ENCODE measurements around the gene IGSF8. TPM values are rescaled to one million over a fixed set of nuclear protein-coding genes. Genes with fewer than 3 reads are reported as not detected.
A peak's percentile ranks its signal among the peaks of the same experiment; 100 is the strongest.

Gene IGSF8
- total RNA-seq, 3 donors from 2014 or later = 21.0 to 35.7 (median 24.5) TPM

DNA sequence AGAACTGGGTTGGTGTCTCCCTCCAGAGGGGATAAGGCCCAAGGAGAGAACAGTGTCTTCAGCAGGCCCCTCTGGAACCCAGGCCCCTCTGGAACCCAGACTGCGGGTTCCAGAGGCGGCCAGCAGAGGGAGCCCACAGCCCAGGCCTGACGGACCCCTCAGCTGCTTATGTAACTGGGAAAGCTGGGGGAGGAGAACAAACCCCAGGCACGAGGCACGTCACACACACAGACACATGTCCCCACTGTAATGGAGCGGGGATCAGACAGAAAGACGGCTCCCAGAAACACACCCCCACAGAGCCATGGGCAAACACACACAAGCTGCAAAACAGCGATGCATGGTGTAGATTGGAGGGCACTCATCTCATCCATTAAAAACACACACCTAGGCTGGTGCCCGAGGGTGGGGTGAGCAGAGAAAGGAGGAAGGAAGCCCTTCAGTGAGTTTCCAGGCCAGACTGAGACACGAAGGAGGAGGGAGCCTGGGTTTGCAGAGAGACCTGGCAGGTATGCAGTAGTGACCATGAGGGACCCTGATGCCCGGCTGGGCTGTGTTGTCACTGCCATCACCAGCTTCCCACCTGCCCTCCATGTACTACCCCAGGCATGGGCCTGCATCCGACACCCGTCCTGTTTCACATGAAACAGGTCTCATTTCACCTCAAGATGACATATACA, 2.8 kb upstream of the IGSF8 start:
- no peaks in the 10 kb centered on the region for H3K9me3 ChIP-seq
- no peaks in the 10 kb centered on the region for H3K36me3 ChIP-seq
- peak; percentile 78 to 85 for DNase-seq (ENCODE audit: low spot score in 2 of 2)
- TF ChIP-seq, protein P1, sequence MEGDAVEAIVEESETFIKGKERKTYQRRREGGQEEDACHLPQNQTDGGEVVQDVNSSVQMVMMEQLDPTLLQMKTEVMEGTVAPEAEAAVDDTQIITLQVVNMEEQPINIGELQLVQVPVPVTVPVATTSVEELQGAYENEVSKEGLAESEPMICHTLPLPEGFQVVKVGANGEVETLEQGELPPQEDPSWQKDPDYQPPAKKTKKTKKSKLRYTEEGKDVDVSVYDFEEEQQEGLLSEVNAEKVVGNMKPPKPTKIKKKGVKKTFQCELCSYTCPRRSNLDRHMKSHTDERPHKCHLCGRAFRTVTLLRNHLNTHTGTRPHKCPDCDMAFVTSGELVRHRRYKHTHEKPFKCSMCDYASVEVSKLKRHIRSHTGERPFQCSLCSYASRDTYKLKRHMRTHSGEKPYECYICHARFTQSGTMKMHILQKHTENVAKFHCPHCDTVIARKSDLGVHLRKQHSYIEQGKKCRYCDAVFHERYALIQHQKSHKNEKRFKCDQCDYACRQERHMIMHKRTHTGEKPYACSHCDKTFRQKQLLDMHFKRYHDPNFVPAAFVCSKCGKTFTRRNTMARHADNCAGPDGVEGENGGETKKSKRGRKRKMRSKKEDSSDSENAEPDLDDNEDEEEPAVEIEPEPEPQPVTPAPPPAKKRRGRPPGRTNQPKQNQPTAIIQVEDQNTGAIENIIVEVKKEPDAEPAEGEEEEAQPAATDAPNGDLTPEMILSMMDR (IDR thresholded peaks at IDR 0.05) = peak; percentile 64 to 94 (median 82)
- TF ChIP-seq POLR2AphosphoS5 (IDR thresholded peaks at IDR 0.05) (peak in 2 of 3 donors; percentile 28 to 51), POLR2A (IDR thresholded peaks at IDR 0.05) (no peak)
- intact Hi-C loops (cut with DNase I; ENCODE audit: low total_unique reads) = no loop called here
- H3K4me3 ChIP-seq = peak overlapping the region in 1 of 3 donors; percentile 42
- H3K27me3 ChIP-seq = no peaks in the 10 kb centered on the region
- H3K27ac ChIP-seq = peak overlapping the region; percentile 59 to 91
- peaks cover 21 to 27% of the 10 kb centered on the region in 2 donors for H3K4me1 ChIP-seq

DNA sequence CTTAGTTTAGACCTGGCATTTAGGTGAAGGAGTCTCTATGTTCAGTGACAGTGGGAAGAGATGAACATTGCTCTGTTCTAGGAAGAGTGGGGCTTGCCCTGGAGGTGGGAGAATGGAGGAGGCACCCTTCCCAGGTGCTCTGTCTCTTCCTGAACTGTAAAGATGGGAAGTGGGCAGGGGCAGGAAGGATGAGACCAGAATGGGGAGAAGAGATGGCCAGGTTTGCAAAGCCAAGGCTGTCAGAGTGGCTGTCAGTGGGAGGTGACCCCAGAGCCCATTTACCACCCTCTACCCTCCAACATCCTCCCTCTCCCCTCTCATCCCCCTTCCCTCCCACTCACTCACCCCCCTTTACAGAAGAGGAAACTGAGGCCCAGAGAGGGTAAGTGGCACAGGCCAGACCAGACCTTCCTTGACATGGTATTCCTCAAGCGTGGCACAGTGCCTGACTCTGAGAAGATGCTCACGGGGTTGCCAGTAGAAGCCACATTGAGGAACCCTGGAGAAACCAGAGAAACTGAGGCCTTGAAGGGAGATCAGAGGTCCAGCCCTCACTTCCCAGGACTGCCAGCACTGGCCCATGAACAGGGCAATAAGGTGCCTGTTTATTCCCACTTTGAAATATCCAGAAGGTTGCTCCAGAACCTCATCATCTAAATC, 1.4 kb upstream of the IGSF8 start:
- Histone ChIP-seq H3K9me3 (no peaks in the 10 kb centered on the region), H3K4me1 (peaks cover 21 to 27% of the 10 kb centered on the region in 2 donors), H3K27me3 (no peaks in the 10 kb centered on the region), H3K27ac (peak overlapping the region; percentile 90 to 91), H3K36me3 (no peaks in the 10 kb centered on the region), H3K4me3 (no peak overlapping the region)
- TF ChIP-seq, protein P1 (IDR thresholded peaks at IDR 0.05) = no peak
- TF ChIP-seq POLR2AphosphoS5 (IDR thresholded peaks at IDR 0.05) (no peak), POLR2A (IDR thresholded peaks at IDR 0.05) (no peak)
- intact Hi-C loops (cut with DNase I; ENCODE audit: low total_unique reads) = no loop called here
- DNase-seq (ENCODE audit: low spot score in 2 of 2) = no peak

DNA sequence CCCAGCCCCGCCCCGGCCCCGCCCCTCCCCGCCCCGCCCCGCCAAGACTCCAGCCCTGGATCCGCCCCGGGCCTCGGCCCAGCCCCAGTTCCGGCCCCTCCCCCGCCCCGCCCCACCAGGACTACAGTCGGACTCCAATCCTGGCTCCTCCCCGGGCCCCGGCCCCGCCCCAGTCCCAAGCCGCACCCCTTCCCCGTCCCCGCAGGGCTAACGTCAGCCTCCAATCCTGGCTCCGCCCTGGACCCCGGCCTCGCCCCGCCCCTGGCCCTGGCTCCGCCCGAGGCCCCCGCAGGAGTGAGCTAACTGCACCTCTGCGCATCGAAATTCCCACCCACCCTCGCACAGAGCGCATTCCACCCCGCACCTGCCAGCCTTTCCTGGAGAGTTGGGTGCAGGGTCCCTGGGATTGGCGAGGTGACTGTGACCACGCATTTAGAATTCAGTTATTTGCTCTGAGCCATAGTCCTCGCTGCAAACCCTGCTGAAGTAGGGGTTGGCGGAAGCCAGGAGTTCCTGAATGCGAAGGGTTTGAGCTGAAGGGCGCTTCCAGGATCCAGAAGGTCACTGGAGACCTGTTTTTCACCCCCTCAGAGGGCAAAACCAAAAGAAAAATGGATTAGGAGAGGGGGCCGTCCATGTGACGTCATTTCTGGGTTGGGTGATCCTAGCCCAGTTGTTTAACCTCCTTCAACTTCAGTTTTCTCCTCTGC, 588 bp upstream of the IGSF8 start:
- H3K27me3 ChIP-seq = no peaks in the 10 kb centered on the region
- no peaks in the 10 kb centered on the region for H3K9me3 ChIP-seq
- peak overlapping the region; percentile 90 to 91 for H3K27ac ChIP-seq
- no peaks in the 10 kb centered on the region for H3K36me3 ChIP-seq
- intact Hi-C loops (cut with DNase I; ENCODE audit: low total_unique reads) = no loop called here
- peak; percentile 97 to 99 for DNase-seq (ENCODE audit: low spot score in 2 of 2)
- peaks cover 17 to 31% of the 10 kb centered on the region in 2 donors for H3K4me1 ChIP-seq
- H3K4me3 ChIP-seq = peak overlapping the region; percentile 87 to 95 (median 88)
- TF ChIP-seq POLR2A (IDR thresholded peaks at IDR 0.05) (peak; percentile 30), POLR2AphosphoS5 (IDR thresholded peaks at IDR 0.05) (peak; percentile 77 to 88 (median 86))
- TF ChIP-seq, protein P1 (IDR thresholded peaks at IDR 0.05) = no peak

DNA sequence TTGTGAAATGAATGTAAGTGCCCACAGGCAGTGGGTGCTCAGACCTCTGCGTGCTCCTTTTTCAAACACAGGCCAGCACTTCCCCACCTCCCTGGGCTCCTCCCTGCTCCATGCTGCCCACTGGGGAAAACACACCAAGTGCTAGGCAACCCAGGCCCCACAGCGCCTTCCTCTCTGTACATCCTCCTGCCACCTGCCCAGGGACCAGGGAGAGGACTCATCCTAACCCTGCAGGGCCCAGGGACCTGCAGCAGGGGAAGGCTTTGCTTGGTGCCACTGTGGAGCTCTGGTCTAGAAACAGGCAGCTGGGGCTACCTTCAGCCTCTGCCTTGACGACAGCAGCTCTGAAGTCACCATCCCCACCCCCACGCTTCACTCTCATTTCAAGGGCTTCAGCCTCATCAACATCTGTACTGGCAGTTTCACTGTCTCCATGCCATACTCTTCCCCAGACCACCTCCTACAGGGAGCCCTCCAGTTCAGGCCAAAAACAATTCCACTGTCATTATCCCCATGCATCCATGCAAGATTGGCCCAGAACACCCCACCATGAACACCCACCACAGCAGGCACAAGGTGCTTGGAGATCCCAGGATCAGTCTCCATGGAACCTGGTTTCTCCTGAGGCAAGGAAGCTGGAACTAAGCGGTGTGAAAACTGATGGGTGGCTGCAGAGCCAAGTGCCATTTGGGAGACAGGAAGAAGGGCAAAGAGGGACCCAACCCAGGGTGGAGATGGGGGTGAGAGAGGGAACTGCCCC, 1.1 kb downstream of the IGSF8 start:
- intact Hi-C loops (cut with DNase I; ENCODE audit: low total_unique reads) = loop anchor here (2.0 kb wide), 1 partner anchor 315 kb away; no protein-coding TSS in a partner anchor
- Histone ChIP-seq H3K36me3 (no peaks in the 10 kb centered on the region), H3K27me3 (no peaks in the 10 kb centered on the region), H3K4me3 (peak overlapping the region; percentile 87 to 95 (median 88)), H3K9me3 (no peaks in the 10 kb centered on the region), H3K4me1 (peaks cover 14 to 26% of the 10 kb centered on the region in 2 donors), H3K27ac (peak overlapping the region; percentile 90 to 91)
- TF ChIP-seq POLR2AphosphoS5 (IDR thresholded peaks at IDR 0.05) (no peak), POLR2A (IDR thresholded peaks at IDR 0.05) (no peak)
- TF ChIP-seq, protein P1 (IDR thresholded peaks at IDR 0.05) = no peak
- DNase-seq (ENCODE audit: low spot score in 2 of 2) = no peak
